H1 (cell line): ENCODE measurements around the gene NEO1. TPM values are rescaled to one million over a fixed set of nuclear protein-coding genes. Genes with fewer than 3 reads are reported as not detected.

Source experiments
- CTCF ChIA-PET: fragments of 300-600 bp; sonication (Branson Sonifier 250); formaldehyde crosslinking; loops from one replicate; lab custom pipeline; 2021; ENCODE audit not compliant: partially characterized antibody; lab: Charles Lee
- POLR2A ChIA-PET: fragments of 300-600 bp; sonication (Branson Sonifier 250); formaldehyde crosslinking; loops from one replicate; lab custom pipeline; 2021; ENCODE audit warnings: inconsistent platforms; ENCODE audit not compliant: partially characterized antibody; lab: Charles Lee
- DNase-seq, 2 experiments: peaks; one replicate each; pipeline versions ENCODE4 v3.0.0 to v3.0.0-alpha.2; 2010 to 2022; ENCODE audit warnings: low spot score in 2 of 2, low read depth in 1 of 2, mixed read lengths in 1 of 2
- FAIRE-seq: peaks from 2 replicates; lab custom pipeline; 2011; peaks lifted over from hg19 to GRCh38; lab: Jason Lieb, UNC
- H2AFZ ChIP-seq: 2 replicates; pipeline ENCODE4 v1.8.1; 2012; ENCODE audit warnings: low read length, inconsistent platforms
- H2AK5ac ChIP-seq: 2 replicates; pipeline ENCODE4 v1.6.1; 2013; ENCODE audit warnings: low read depth, low read length
- H2BK120ac ChIP-seq: replicated peaks from 2 replicates; pipeline ENCODE3; 2013; ENCODE audit warnings: low read depth, low read length, inconsistent platforms
- H2BK12ac ChIP-seq: 2 replicates; pipeline ENCODE4 v1.6.1; 2013; ENCODE audit warnings: low read depth, low read length
- H2BK15ac ChIP-seq: 2 replicates; pipeline ENCODE4 v1.6.1; 2013; ENCODE audit warnings: low read length
- H2BK20ac ChIP-seq: 2 replicates; pipeline ENCODE4 v1.6.1; 2013; ENCODE audit warnings: low read length
- H2BK5ac ChIP-seq: 2 replicates; pipeline ENCODE4 v1.6.1; 2013; ENCODE audit warnings: low read depth, low read length
- H3K14ac ChIP-seq: 2 replicates; pipeline ENCODE4 v1.6.1; 2013; ENCODE audit warnings: inconsistent platforms; ENCODE audit not compliant: insufficient read length
- H3K18ac ChIP-seq: 2 replicates; pipeline ENCODE4 v1.6.1; 2013; ENCODE audit warnings: low read length; ENCODE audit errors: extremely low read depth
- H3K23ac ChIP-seq: 2 replicates; pipeline ENCODE4 v1.6.1; 2013; ENCODE audit warnings: inconsistent platforms; ENCODE audit not compliant: insufficient read length
- H3K23me2 ChIP-seq: 2 replicates; pipeline ENCODE4 v1.6.1; 2013; ENCODE audit warnings: low read depth, low read length
- H3K27ac ChIP-seq: 2 replicates; pipeline ENCODE4 v1.6.1; 2011; ENCODE audit warnings: low read depth, low read length, inconsistent platforms
- H3K27me3 ChIP-seq, 4 experiments: replicated peaks in 1 of 4; 1 replicate in 1 of 4; 2 replicates in 3 of 4; pipeline versions ENCODE4 v1.6.1 to v1.8.1; 2011 to 2013; ENCODE audit warnings: low read length in 3 of 4, mild to moderate bottlenecking in 3 of 4, inconsistent platforms in 2 of 4, mixed read lengths in 2 of 4, moderate library complexity in 1 of 4; ENCODE audit not compliant: control insufficient read depth in 3 of 4, insufficient read depth in 3 of 4; ENCODE audit errors: extremely low read depth in 1 of 4
- H3K36me3 ChIP-seq, 4 experiments: 2 replicates each; pipeline versions ENCODE4 v1.6.1 to v1.8.1; 2011 to 2013; ENCODE audit warnings: mild to moderate bottlenecking in 4 of 4, low read length in 3 of 4, moderate library complexity in 2 of 4, control low read depth in 1 of 4, inconsistent platforms in 1 of 4; ENCODE audit not compliant: insufficient read depth in 4 of 4, control insufficient read depth in 2 of 4
- H3K4ac ChIP-seq: replicated peaks from 2 replicates; pipeline ENCODE3; 2013; ENCODE audit warnings: low read length, low read depth, mixed read lengths, inconsistent platforms; ENCODE audit not compliant: insufficient read length
- H3K4me1 ChIP-seq, 4 experiments: replicated peaks in 1 of 4; 1 replicate in 1 of 4; 2 replicates in 3 of 4; pipeline versions ENCODE4 v1.6.1 to v1.8.1; 2011 to 2013; ENCODE audit warnings: low read length in 3 of 4, inconsistent platforms in 2 of 4, mixed read lengths in 1 of 4; ENCODE audit not compliant: insufficient read depth in 4 of 4, control insufficient read depth in 3 of 4
- H3K4me2 ChIP-seq, 2 experiments: 2 replicates each; pipeline versions ENCODE4 v1.6.1 to v1.8.1; 2011 to 2013; ENCODE audit warnings: low read depth in 2 of 2, low read length in 2 of 2, control low read depth in 1 of 2, inconsistent platforms in 1 of 2, mild to moderate bottlenecking in 1 of 2; ENCODE audit not compliant: insufficient read depth in 1 of 2
- H3K4me3 ChIP-seq, 4 experiments: fragments of 200-600, 300-600 bp in 1 of 4; sonication (generic), shearing (Covaris generic), sonication (Bioruptor Twin) in 1 of 4; 2 replicates each; pipeline versions ENCODE4 v1.5.1 to v1.8.1; 2011 to 2016; ENCODE audit warnings: low read length in 4 of 4, low read depth in 3 of 4, control low read depth in 2 of 4, inconsistent platforms in 2 of 4, mild to moderate bottlenecking in 2 of 4, mixed read lengths in 1 of 4, moderate library complexity in 1 of 4; ENCODE audit not compliant: insufficient read depth in 2 of 4; ENCODE audit errors: extremely low read depth in 1 of 4
- H3K56ac ChIP-seq: replicated peaks from 2 replicates; pipeline ENCODE3; 2013; ENCODE audit warnings: low read depth, mild to moderate bottlenecking, mixed read lengths, low read length, inconsistent platforms; ENCODE audit not compliant: insufficient read length
- H3K79me1 ChIP-seq: 2 replicates; pipeline ENCODE4 v1.6.1; 2013; ENCODE audit warnings: low read depth, low read length, control low read depth
- H3K79me2 ChIP-seq, 2 experiments: 2 replicates each; pipeline versions ENCODE4 v1.6.1 to v1.8.1; 2012 to 2013; ENCODE audit warnings: low read length in 2 of 2, mild to moderate bottlenecking in 2 of 2, inconsistent platforms in 1 of 2; ENCODE audit not compliant: insufficient read depth in 2 of 2, control insufficient read depth in 1 of 2
- H3K9ac ChIP-seq, 4 experiments: replicated peaks in 1 of 4; 1 replicate in 1 of 4; 2 replicates in 3 of 4; pipeline versions ENCODE4 v1.6.1 to v1.8.1; 2011 to 2013; ENCODE audit warnings: low read depth in 3 of 4, low read length in 3 of 4, control low read depth in 2 of 4, mild to moderate bottlenecking in 2 of 4, moderate library complexity in 2 of 4, inconsistent platforms in 1 of 4; ENCODE audit errors: extremely low read depth in 1 of 4
- H3K9me3 ChIP-seq, 2 experiments: 2 replicates each; pipeline versions ENCODE4 v1.6.1 to v1.8.1; 2012 to 2013; ENCODE audit warnings: mild to moderate bottlenecking in 2 of 2, moderate library complexity in 2 of 2, control low read depth in 1 of 2, inconsistent platforms in 1 of 2, low read depth in 1 of 2, low read length in 1 of 2, mixed read lengths in 1 of 2; ENCODE audit not compliant: insufficient read depth in 2 of 2
- H4K20me1 ChIP-seq, 2 experiments: replicated peaks in 1 of 2; 2 replicates each; pipeline versions ENCODE3 to v1.8.1; 2011 to 2013; ENCODE audit warnings: inconsistent platforms in 2 of 2, low read length in 2 of 2, mild to moderate bottlenecking in 1 of 2; ENCODE audit not compliant: insufficient read depth in 2 of 2, control insufficient read depth in 1 of 2
- H4K5ac ChIP-seq: 2 replicates; pipeline ENCODE4 v1.6.1; 2013; ENCODE audit warnings: low read length, low read depth, mixed read lengths, inconsistent platforms; ENCODE audit not compliant: insufficient read length
- H4K8ac ChIP-seq: 2 replicates; pipeline ENCODE4 v1.8.0; 2013; ENCODE audit warnings: mild to moderate bottlenecking, moderate library complexity, low read length, inconsistent platforms; ENCODE audit not compliant: insufficient read depth; ENCODE audit errors: extremely low read depth
- H4K91ac ChIP-seq: replicated peaks from 2 replicates; pipeline ENCODE3; 2013; ENCODE audit warnings: low read length, mixed read lengths, inconsistent platforms; ENCODE audit not compliant: insufficient read length
- ATF3 ChIP-seq: IDR thresholded peaks from 2 replicates; pipeline ENCODE4 v1.6.1; 2011; ENCODE audit warnings: low read depth, mild to moderate bottlenecking, low read length; ENCODE audit not compliant: insufficient read depth
- CHD1 ChIP-seq: IDR thresholded peaks from 2 replicates; pipeline ENCODE4 v1.6.1; 2012; ENCODE audit warnings: low read depth, low read length, improper control_type of control experiment
- GABPA ChIP-seq: IDR thresholded peaks from 2 replicates; pipeline ENCODE4 v1.6.1; 2011; ENCODE audit warnings: mild to moderate bottlenecking, low read length, moderate library complexity, borderline replicate concordance; ENCODE audit not compliant: insufficient read depth
- KDM5A ChIP-seq: fragments of 200-600 bp; IDR thresholded peaks from 2 replicates; pipeline ENCODE4 v1.7.1; 2012; ENCODE audit warnings: mild to moderate bottlenecking, low read length, inconsistent platforms, mixed read lengths
- SUZ12 ChIP-seq: fragments of 200-600 bp; sonication (generic); IDR thresholded peaks from 2 replicates; pipeline ENCODE4 v1.6.1; 2012; ENCODE audit warnings: mild to moderate bottlenecking, inconsistent platforms, low read length, moderate library complexity, mixed read lengths
- WGBS, 2 experiments: shearing (Covaris generic) in 1 of 2; methylation state at CpG; one replicate each; pipeline versions ENCODE4 v1.1.6 to v1.1.7; 2013 to 2015; ENCODE audit warnings: low lambda C conversion rate in 2 of 2, mixed read lengths in 2 of 2, inconsistent platforms in 1 of 2, low coverage in 1 of 2, missing lambda C conversion rate in 1 of 2; ENCODE audit not compliant: insufficient replicate concordance in 2 of 2, insufficient coverage in 1 of 2, insufficient read length in 1 of 2; ENCODE audit errors: extremely low coverage in 1 of 2, missing lambda C conversion rate in 1 of 2; 5-methylcytosine and 5-hydroxymethylcytosine counted together
- polyA plus RNA-seq, 7 experiments: library from polyadenylated mRNA; depleted of rRNA in 3 of 7; stranded (reverse) in 5 of 7; unstranded in 2 of 7; fragments of >200 nt in 5 of 7; fragments of 200-250 nt in 2 of 7; gene quantifications; 1 replicate in 5 of 7; 2 replicates in 1 of 7; 4 replicates in 1 of 7; pipeline versions ENCODE4 v1.2.1 to v1.2.3, GENCODE V29; 2011 to 2013; ENCODE audit warnings: missing spikeins in 2 of 7, mixed read lengths in 2 of 7
- total RNA-seq: library from RNA; stranded (reverse); fragmentation: NEBNext Ultra II Directional; extraction: Animal tissue kit (Norgen Biotek cat#: 25700); gene quantifications from 2 replicates; pipeline ENCODE4 v1.2.1, GENCODE V29; 2021
- TF ChIP-seq, protein P1 (sequence below): IDR thresholded peaks from 2 replicates; pipeline ENCODE4 v1.6.1; 2012; ENCODE audit warnings: inconsistent platforms

The NEO1 gene
- total and polyA plus RNA-seq, 2 of the 8 experiments (the other 6 are each of a cell fraction or from before 2014, with no cell fraction given), result 36.0 to 51.0 TPM

- Histone ChIP-seq H3K14ac (no peak overlapping the region), H3K4ac (no peak overlapping the region), H3K4me2 (no peak overlapping the region), H3K79me1 (no peaks in the 10 kb centered on the region), H2AK5ac (no peak overlapping the region), H3K79me2 (no peaks in the 10 kb centered on the region), H2BK5ac (no peak overlapping the region), H3K23ac (no peak overlapping the region), H3K27me3 (no peaks in the 10 kb centered on the region), H2BK20ac (no peak overlapping the region), H4K8ac (no peak overlapping the region), H2BK12ac (no peak overlapping the region), H2BK120ac (no peak overlapping the region), H3K27ac (no peak overlapping the region), H3K56ac (no peak overlapping the region), H4K91ac (no peak overlapping the region), H3K23me2 (no peaks in the 10 kb centered on the region), H3K36me3 (no peaks in the 10 kb centered on the region), H2BK15ac (no peak overlapping the region), H2AFZ (no peak overlapping the region), H3K9ac (no peak overlapping the region), H3K4me3 (no peak overlapping the region), H3K9me3 (no peaks in the 10 kb centered on the region), H4K5ac (no peak overlapping the region), H4K20me1 (peaks cover 2 to 3% of the 10 kb centered on the region in 2 experiments), H3K4me1 (peaks cover 0 to 3% (median under 1%) of the 10 kb centered on the region in 4 experiments; a peak in 2 of 7 replicates), H3K18ac (no peak overlapping the region)
- DNase-seq (no peak), FAIRE-seq (no peak)
- POLR2A ChIA-PET, result no interaction called here
- CTCF ChIA-PET, result interaction anchor here (2.6 kb wide), 1 partner anchor 13 kb away, joined by 8 read pairs; no protein-coding TSS in a partner anchor
- 90% methylated on average over 5 of the region's 5 CpGs; no CpG with 5 or more reads in 1 of the 2 experiments for WGBS, 2 experiments
- TF ChIP-seq GABPA (no peak), CHD1 (no peak), SUZ12 (no peak), ATF3 (no peak), KDM5A (no peak)
- TF ChIP-seq, protein P1, sequence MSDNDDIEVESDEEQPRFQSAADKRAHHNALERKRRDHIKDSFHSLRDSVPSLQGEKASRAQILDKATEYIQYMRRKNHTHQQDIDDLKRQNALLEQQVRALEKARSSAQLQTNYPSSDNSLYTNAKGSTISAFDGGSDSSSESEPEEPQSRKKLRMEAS, result no peak
Observed at GRCh38 chr15:73233623-73234022, 181.4 kb downstream of the NEO1 start.
